ENCODE data around the gene ADAMTSL1. TPM values are rescaled to one million over a fixed set of nuclear protein-coding genes. Genes with fewer than 3 reads are reported as not detected.

The ADAMTSL1 gene
- total RNA-seq, 4 donors from 2014 or later: 2.0 to 7.3 (median 3.7) TPM

DNA sequence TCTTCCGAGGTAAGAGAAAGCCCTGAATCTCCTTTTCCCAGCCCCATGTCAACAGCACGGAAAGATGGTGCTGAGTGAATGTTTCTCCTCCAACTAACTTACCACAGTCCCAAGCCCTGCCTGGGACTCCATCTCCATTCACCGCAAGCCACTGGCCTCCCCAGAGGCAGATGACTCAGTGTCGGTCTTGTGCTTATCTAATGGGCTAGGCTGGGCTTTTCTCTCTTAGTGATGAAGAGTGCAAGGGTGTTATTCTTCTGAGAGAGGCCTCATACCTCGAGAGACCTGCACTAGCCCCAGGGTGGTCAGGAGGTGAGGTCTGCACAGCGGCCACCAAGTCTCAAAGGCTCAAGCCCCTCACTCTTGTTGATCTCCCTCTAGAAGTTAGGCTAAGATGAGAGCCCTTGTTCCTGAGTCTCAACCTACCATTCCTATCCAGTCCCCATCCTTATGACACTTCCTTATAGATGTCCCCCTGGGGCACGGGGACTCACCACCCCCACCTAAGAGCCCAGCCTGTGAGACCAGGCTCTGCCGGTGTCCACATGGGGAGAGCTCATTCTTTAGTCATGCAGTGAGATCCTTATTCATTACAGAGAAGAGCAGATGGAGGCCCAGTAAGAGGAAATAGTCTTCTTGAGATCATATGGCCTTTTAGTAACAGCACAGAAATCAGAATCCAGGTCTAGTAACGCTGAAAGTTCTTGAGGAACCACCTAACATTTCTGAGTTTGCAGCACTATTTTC, 432.1 kb downstream of the ADAMTSL1 start:
- ATAC-seq (ENCODE audit: low FRiP score) (no peak), DNase-seq (ENCODE audit: low spot score) (no peak)
- TF ChIP-seq CTCF (IDR thresholded peaks at IDR 0.05): no peak

DNA sequence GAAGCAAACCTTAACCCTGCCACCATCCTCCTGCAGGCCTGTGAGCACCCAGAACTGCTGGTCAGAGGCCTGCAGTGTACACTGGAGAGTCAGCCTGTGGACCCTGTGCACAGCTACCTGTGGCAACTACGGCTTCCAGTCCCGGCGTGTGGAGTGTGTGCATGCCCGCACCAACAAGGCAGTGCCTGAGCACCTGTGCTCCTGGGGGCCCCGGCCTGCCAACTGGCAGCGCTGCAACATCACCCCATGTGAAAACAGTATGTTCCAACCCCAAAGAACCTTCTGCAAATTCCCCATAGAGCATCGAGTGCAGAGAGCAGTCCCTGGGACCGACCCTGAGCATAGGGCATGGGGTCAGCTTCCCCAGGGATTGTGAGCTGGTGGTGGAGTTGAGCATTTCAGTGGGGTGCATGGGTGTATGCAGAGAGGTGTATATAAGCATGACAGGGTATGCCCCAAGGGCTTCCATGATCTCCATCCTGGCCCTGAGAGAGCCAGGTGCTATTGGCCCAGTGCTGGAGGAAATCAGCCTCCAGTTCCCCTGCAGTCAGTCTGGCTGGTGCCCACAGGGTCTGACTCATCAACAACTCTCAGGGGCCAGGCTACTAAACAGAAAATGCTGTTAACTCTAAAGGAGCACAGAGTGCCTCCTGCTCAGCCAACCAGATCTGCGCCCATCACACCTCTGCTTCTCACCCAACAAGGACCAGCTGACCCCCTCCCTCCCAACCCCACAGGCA, 432.9 kb downstream of the ADAMTSL1 start:
- TF ChIP-seq CTCF (IDR thresholded peaks at IDR 0.05): no peak
- no peak for DNase-seq (ENCODE audit: low spot score)
- ATAC-seq (ENCODE audit: low FRiP score): no peak

DNA sequence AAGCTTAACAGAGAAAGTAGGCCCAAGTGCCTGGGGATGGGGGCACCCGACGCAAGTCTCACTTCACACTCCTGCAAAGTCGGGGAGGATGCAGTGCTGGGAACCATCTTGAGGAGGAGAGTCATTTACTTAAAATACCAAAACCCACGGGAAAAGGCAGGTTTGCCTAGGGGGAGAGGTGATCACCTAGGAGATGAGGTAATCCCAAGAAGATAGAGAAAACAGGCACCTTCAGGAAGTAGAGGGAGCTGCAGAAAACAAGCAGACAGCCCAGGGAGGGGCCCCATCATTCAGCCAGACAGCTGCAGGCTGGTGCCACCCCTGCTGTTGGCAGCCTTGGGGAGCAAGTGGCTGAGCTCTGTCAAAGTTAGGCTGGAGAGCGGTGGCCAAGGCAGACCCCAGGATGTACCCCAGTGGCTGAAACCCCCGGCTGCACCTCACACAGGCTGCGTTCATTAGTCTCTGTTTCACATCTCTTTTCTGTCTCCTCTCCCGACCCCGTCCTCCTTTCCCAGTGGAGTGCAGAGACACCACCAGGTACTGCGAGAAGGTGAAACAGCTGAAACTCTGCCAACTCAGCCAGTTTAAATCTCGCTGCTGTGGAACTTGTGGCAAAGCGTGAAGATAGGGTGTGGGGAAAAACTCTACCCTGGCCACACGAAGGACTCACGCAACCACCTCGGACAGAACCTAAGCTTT, 434.1 kb downstream of the ADAMTSL1 start:
- ATAC-seq (ENCODE audit: low FRiP score): no peak
- no peak for DNase-seq (ENCODE audit: low spot score)
- TF ChIP-seq CTCF (IDR thresholded peaks at IDR 0.05): no peak

DNA sequence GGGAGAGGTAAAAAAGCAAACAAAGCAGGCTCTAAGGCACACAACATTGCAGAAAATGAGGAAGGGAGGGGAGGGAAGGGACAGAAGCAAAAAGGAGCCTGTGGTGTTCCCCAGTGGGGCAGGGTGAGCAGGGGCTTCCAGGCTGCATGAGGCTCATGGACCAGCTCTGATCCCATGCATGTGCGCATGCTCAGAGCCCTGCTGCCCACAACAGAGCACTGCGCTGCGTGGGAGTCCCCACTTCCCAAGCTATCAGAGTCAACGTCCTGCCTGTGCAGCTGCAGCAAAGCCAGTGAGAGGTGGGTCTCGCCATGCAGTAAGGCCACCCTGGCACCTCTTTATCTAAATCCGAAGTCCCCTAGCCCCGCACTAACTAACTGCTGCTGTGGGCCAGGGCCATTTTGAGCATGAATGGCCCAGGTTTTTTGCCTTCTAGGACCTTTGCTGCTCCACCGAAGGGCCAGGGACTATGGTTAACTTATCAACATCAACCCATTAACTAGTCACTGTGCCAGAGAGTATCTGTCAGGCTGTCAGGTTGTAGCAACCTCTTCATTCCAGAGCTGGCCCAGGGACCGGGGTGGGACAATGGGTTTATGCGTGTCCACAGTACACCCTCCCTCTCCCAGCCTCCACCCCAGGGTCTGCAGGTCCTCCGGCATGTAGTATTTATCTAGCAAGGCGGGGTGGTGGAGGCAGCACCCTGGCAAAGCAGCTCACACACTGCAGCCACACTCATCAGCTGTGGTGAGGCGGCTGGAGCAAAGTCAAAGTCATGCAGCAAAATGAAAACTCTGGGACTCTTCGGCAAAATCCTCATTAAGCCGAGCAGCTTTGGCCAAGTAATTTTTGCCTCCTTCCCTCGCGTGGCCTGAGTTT, 435.4 kb downstream of the ADAMTSL1 start:
- ATAC-seq (ENCODE audit: low FRiP score) (no peak), DNase-seq (ENCODE audit: low spot score) (no peak)
- TF ChIP-seq CTCF (IDR thresholded peaks at IDR 0.05): no peak

- ATAC-seq (ENCODE audit: low FRiP score): no peak
- DNase-seq (ENCODE audit: low spot score): no peak
- TF ChIP-seq CTCF (IDR thresholded peaks at IDR 0.05): no peak
Observed at GRCh38 chr9:18910435-18910834, 436.5 kb downstream of the ADAMTSL1 start.

GRCh38 chr9:18910916-18911315, 437.0 kb downstream of the ADAMTSL1 start:
- no peak for TF ChIP-seq CTCF (IDR thresholded peaks at IDR 0.05)
- ATAC-seq (ENCODE audit: low FRiP score): no peak

More at GRCh38 chr9:18910916-18911315, 437.0 kb downstream of the ADAMTSL1 start:
- DNase-seq (ENCODE audit: low spot score): no peak

Measured in omental fat pad (tissue), 4 donors.